GM12864 (cell line): ENCODE data around the gene TNRC6B.

Experiments
- DNase-seq: peaks from one replicate; pipeline ENCODE4 v3.0.0-alpha.2; 2011; ENCODE audit warnings: low read depth
- H3K4me3 ChIP-seq: 2 replicates; pipeline ENCODE4 v1.5.1; 2011; ENCODE audit warnings: mild to moderate bottlenecking, low read depth, low read length, control low read depth
- TF ChIP-seq, protein P1 (sequence below): IDR thresholded peaks from 2 replicates; pipeline ENCODE4 v1.5.1; 2011; ENCODE audit warnings: low read depth, mild to moderate bottlenecking, moderate library complexity, low read length, control low read depth, inconsistent platforms; ENCODE audit errors: missing control alignments

The TNRC6B gene

DNA sequence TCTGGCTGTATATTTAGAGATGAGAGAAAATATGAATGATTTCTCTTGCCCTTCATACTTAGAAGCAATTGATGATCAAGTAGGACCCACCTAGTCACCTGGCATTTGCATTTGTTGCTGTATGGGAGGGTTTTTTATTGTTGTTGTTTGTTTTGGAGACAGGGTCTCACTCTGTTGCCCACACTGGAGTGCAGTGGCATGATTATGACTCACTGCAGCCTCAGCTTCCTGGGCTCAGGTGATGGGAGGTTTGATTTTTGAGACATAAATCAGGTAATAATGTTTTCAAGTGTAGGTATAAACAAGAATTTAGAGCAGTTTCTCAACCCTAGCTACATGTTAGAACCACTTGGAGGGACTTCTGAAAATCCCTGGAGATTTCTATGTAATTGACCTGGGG is 63.0 kb downstream of the TNRC6B start:
- TF ChIP-seq, protein P1, sequence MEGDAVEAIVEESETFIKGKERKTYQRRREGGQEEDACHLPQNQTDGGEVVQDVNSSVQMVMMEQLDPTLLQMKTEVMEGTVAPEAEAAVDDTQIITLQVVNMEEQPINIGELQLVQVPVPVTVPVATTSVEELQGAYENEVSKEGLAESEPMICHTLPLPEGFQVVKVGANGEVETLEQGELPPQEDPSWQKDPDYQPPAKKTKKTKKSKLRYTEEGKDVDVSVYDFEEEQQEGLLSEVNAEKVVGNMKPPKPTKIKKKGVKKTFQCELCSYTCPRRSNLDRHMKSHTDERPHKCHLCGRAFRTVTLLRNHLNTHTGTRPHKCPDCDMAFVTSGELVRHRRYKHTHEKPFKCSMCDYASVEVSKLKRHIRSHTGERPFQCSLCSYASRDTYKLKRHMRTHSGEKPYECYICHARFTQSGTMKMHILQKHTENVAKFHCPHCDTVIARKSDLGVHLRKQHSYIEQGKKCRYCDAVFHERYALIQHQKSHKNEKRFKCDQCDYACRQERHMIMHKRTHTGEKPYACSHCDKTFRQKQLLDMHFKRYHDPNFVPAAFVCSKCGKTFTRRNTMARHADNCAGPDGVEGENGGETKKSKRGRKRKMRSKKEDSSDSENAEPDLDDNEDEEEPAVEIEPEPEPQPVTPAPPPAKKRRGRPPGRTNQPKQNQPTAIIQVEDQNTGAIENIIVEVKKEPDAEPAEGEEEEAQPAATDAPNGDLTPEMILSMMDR = no peak
- no peak overlapping the region for H3K4me3 ChIP-seq

DNA sequence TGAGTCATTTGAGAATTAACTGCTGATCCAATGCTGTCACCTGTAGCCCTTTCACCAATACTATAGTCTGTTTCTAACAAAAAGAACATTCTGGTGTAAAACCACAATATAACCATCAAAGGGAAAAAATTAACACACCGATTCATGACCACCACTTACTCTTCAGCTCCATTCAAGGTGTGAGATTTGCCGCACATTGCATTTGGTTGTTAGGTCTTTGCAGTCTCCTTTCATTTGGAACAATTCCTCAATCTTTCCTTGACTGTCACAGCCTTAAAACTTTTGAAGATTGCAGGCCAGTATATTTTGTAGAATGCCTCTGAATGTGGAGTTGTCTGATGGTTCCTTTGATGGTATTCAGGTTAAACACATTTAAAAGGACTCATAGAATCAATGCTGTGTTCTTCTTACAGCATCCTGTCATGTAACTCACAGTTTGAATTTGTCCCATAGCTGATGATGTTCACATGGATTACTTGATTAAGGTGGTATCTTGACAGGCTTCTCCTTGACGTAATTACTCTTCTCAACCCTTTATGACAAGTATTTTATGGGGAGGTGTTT is 63.6 kb downstream of the TNRC6B start:
- no peak for DNase-seq
- TF ChIP-seq, protein P1 = no peak
- no peak overlapping the region for H3K4me3 ChIP-seq

More for the DNA sequence above, 63.0 kb downstream of the TNRC6B start:
- DNase-seq = no peak

DNA sequence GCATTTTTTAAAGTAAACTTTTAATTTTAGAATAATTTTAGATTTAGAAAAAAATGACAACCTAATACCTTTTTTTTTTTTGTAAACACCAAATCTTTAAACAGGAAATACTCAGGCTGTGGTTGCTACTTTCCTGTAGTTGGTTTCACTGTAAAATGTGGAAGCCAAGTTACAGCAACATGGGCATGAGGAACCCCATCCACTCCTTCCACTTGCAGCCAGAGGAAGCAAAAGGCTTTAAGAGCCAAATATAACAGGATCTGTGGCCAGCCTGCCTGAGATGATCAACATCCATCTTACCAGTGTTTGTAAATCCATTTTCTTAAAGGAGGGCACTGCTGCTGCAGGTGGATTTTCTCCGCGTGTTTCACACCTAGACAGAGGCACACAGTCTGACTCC is 66.2 kb downstream of the TNRC6B start:
- no peak for DNase-seq
- TF ChIP-seq, protein P1 = no peak
- no peak overlapping the region for H3K4me3 ChIP-seq

DNA sequence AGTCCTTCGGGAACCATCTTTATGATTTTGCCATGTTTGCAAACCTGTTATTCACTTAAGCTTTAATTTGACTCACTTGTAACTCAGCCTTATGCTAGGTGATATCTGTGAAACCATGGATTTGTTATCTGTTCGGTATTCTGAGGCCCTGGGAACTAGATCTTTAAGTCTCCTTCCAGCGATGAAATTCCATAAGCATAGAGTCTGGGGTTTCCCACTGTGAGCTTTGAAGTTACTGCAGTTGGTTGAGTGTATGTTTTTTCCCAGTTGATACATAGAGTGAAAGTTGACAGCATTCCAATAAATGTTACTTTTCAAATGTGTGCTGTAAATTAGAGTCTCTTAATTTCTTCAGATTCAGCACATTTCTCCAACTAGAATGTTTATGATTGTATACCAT is 66.9 kb downstream of the TNRC6B start:
- no peak overlapping the region for H3K4me3 ChIP-seq
- TF ChIP-seq, protein P1 = no peak
- no peak for DNase-seq

DNA sequence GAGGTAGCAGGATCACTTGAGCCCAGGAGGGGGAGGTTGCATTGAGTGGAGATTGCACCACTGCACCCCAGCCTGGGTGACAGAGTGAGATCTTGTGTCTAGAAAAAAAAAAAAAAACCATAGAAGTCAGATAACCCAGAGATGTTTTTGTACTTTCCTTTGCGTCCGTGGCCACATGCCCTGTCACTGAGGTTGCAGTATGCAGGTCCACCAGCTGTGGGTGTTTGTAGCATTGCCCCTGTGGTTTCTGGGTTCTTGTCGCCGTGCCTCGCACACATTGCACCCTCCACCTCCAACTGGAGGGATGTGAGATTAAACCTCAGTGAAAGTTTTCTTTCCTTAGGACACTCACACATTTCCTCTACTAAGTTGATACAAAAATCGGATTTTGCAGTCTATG is 70.3 kb downstream of the TNRC6B start:
- no peak overlapping the region for H3K4me3 ChIP-seq
- DNase-seq = no peak
- TF ChIP-seq, protein P1 = no peak

DNA sequence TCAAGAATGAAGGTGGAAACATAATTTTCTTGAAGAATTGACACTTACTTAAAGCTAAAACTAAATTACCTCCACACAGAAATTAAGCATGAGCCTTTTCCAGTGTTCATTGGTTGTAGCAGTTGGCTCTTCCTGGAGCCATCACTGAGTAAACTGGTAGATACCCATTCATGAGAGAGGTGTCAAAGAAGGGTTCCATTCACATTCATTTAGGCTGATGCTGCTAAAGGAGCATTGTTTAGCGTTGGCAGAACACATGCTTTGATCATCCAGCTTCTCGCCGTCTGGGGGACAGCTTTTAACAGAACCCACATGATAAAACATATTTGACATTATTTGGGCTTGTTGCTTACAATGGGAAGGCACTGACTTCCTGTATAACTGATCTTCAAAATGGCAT is 71.6 kb downstream of the TNRC6B start:
- no peak for DNase-seq
- TF ChIP-seq, protein P1 = no peak
- H3K4me3 ChIP-seq = no peak overlapping the region

DNA sequence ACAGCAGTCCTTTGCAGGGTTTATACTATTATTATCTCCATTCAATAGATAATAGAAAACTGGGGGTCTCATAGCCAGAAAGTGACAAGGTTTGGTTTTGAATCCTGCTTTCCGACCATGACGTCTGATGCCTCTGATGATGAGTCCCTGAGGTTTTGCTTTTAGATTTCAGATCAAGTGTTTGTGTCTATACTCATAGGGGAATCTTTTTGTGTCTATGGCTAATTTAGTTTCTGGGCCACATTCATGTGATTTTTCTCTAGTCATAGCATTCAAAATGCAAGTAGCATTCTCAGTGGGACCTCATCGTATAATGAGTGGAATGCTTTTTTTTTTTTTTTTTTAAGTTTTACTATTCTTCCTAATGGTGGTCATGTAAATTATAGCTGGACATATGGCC is 72.9 kb downstream of the TNRC6B start:
- TF ChIP-seq, protein P1 = no peak
- no peak overlapping the region for H3K4me3 ChIP-seq
- DNase-seq = no peak
